Amniotic stem cell (primary cell): ENCODE measurements around the gene HADHA.
A peak's percentile ranks its signal among the peaks of the same experiment; 100 is the strongest.
"Not testable (repeated sequence)": the region's sequence is repeated elsewhere in the genome, so short reads cannot be mapped to it uniquely, and the experiment has no call there.

ENCODE experiments used
- DNase-seq: peaks from one replicate; lab custom pipeline; 2025; lab: John Stamatoyannopoulos, UW

The HADHA gene

DNA sequence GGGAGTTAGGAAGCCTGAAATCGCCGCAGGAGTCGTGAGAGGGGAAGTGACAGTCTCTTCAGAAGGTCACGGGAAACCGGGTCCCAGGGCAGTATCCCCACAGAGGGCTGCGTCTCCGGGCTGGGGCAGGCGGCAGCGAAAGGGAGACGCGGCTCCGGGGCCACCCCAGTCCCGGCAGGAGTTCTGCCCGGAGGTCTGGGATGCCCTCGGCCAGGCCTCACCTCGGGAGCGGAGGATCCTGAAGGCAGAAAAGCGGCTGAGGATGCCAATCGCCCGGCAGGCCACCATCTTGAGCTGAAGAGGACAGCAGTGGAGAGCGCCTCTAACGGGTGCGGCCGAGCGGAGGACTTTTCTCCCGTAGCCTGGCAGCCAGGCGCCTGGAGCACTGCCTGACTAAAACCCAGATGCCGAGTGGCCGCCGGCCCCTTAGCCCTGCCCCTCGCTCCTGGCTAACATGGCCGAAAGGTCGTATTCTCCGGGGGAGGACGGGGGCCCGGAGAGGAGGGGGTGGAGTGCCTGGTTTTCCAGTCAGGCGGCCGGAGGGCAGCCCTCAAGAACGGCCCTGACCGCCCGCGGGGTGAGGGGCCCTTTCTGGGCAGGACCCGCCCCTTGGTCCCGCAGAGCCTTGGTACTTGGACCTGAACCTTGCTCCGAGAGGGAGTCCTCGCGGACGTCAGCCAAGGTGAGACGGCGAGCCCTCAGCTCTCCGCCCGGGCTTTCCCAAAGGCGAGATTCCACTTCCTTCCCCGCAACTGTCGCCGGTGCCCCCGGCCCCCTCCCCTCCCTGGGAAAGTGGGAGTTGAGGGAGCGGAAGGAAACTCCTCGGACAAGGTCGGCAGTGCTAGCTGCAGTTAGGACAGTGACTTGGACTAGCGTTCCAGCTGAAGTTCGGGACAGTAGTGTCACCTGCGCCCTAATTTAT is at the start of gene HADHA, which contains the start of gene HADHB:
Gene HADHA (minus strand): TSS at position 324 of the 922 bp plus-strand sequence. CDS start 36 bp downstream, at position 288.
Gene HADHB (plus strand): TSS at position 631 of the 922 bp plus-strand sequence. CDS start 9,316 bp downstream, outside the sequence.
- peak; percentile 94 for DNase-seq

GRCh38 chr2:26292646-26293045 is 48.2 kb upstream of the HADHA start:
- no peak for DNase-seq

DNA sequence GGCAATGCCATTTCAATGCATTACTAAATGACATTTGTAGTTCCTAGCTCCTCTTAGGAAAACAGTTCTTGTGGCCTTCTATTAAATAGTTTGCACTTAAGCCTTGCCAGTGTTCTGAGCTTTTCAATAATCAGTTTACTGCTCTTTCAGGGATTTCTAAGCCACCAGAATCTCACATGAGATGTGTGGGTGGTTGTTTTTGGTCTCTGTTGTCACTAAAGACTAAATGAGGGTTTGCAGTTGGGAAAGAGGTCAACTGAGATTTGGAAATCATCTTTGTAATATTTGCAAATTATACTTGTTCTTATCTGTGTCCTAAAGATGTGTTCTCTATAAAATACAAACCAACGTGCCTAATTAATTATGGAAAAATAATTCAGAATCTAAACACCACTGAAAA is 45.6 kb upstream of the HADHA start:
- DNase-seq = no peak

DNA sequence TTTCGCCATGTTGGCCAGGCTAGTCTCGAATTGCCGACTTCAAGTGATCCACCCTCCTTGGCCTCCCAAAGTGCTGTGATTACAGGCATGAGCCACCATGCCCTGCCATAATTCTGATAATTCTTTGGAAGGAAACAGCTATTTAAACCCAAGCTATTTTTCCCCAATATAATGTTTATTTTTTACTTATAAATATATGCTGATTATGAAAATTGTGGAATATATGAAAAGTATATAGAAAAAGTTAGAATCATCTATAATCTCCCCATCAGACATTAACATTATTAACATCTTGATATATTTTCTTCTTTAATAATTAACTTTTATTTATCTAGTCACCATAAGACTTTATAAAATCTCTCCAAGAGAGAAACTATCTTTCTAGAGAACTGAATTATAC is 41.5 kb upstream of the HADHA start:
- DNase-seq = no peak

DNA sequence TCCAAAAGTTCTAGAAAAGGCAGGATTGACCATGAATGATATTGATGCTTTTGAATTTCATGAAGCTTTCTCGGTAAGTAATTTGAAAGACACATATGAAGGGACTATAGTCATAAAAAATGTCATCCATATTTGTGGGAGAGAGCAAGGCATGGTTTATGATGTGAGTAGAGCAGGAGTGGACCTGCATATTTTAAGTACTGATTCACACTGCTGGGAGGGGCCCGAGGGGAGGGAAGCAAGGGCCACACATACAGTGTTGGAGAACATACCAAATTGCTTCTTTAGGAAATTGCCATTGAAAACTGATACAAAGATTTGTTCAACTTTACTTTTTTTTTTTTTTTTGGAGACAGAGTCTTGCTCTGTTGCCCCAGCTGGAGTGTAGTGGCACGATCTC is 39.7 kb upstream of the HADHA start:
- DNase-seq = no peak

- DNase-seq = no peak
These were observed 39.2 kb upstream of the HADHA start for GRCh38 chr2:26283606-26284005.

GRCh38 chr2:26281226-26281625 is 36.8 kb upstream of the HADHA start:
- no peak for DNase-seq

GRCh38 chr2:26279886-26280285 is 35.5 kb upstream of the HADHA start:
- no peak for DNase-seq

DNA sequence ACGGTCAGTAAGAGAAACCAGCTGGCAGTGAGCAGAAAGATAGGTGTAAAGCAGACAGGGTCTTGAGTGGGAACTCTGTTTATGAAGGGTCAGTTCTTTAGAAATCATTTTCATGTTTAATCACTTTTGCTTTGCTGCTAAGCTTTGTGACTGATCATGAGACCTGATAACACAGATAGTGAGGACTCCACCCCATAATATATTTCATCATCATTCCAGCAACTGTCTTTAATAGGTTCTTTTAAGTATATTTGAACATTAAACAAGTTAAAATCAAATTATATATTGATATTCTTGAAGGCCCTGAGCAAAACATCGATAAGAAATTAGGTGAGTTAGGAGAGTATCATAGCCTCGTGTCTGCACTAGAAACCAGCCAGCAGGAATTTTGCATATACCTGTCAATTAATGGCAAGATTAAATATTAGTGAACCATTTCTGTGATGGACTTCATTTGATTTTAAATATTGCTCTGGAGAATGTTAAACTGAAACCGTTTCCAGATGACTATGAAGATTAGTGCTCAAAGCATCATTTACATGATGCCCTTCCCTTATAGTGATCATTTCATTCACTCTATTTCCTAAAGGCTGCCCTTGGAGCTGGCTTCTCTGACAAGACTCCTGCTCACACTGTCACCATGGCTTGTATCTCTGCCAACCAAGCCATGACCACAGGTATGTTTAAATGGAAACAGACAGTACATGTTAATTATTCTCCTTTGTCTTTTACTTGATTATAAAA is 32.2 kb upstream of the HADHA start:
- DNase-seq = no peak

- no peak for DNase-seq
These were observed 29.7 kb upstream of the HADHA start for GRCh38 chr2:26274058-26274613.

GRCh38 chr2:26273501-26273900 is 29.1 kb upstream of the HADHA start:
- DNase-seq = no peak

- no peak for DNase-seq
These were observed 25.9 kb upstream of the HADHA start for GRCh38 chr2:26270373-26270772.

DNA sequence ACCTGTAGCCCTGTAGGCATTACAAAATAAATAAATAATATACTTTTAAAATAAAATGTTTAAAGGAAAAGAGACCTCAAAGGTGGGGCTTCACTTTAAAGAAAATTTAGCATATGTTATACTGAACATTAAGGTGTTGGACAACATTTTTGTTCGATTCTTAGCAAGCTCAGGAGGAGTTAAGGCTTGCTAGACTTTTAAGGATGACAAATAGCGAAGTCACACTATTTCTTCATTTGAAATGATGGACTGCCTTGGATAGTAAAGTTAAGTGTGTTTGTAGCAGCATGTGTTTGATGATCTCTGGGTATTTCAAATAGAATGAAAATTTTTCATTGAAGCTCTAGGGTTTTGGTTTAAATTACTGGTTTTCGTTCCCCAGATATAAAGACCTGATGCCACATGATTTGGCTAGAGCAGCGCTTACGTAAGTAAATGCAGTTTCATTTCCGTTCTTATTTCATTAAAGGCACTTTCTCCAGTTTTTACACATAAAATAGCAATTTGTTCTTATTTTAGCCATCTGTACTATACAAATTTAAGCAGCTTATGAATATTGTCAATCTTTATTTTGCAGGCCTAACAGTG is 25.2 kb upstream of the HADHA start:
- no peak for DNase-seq

- not testable (repeated sequence) for DNase-seq
These were observed 24.4 kb upstream of the HADHA start for GRCh38 chr2:26268670-26269385.

- DNase-seq = no peak
These were observed 23.8 kb upstream of the HADHA start for GRCh38 chr2:26268213-26268612.

- DNase-seq = not testable (repeated sequence)
These were observed 14.4 kb upstream of the HADHA start for GRCh38 chr2:26258836-26259235.

- DNase-seq = no peak
These were observed 11.4 kb upstream of the HADHA start for GRCh38 chr2:26255759-26256384.

- DNase-seq = no peak
These were observed 7.5 kb upstream of the HADHA start for GRCh38 chr2:26251893-26252292.

GRCh38 chr2:26249625-26250024 is 5.2 kb upstream of the HADHA start:
- no peak for DNase-seq

GRCh38 chr2:26246818-26247217 is 2.4 kb upstream of the HADHA start:
- no peak for DNase-seq

GRCh38 chr2:26245810-26246209 is 1.4 kb upstream of the HADHA start:
- DNase-seq = no peak
